Hepatic stellate cell (primary cell): ENCODE results near the gene OR10AD1.
"Not testable (repeated sequence)": the region's sequence is repeated elsewhere in the genome, so short reads cannot be mapped to it uniquely, and the experiment has no call there.

Experiments used
- DNase-seq: peaks from one replicate; pipeline ENCODE4 v3.0.0; 2011; ENCODE audit warnings: low spot score

OR10AD1 gene, protein sequence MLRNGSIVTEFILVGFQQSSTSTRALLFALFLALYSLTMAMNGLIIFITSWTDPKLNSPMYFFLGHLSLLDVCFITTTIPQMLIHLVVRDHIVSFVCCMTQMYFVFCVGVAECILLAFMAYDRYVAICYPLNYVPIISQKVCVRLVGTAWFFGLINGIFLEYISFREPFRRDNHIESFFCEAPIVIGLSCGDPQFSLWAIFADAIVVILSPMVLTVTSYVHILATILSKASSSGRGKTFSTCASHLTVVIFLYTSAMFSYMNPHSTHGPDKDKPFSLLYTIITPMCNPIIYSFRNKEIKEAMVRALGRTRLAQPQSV

DNA sequence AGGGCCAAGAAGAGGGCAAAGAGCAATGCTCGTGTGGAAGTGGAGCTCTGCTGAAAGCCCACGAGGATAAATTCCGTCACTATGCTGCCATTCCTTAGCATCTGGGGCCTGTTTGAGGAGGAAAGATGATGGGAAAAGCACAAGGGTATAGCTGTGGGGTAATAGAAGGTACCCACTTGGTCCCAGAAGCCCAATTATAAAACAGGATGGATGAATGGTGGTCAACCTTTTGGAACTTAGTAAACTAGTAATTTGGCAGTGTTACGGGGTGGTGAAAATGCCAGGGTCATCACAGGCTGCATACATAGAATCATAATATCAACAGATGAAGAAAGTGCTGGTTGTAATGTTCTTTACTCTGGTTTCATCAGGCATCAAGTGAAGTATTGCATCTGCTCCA lies at the start of gene OR10AD1:
Gene OR10AD1, minus strand, starts transcription at position 101 of the 400 bp plus-strand sequence. Its CDS starts 0 bp downstream, at position 101.
- no peak for DNase-seq

DNA sequence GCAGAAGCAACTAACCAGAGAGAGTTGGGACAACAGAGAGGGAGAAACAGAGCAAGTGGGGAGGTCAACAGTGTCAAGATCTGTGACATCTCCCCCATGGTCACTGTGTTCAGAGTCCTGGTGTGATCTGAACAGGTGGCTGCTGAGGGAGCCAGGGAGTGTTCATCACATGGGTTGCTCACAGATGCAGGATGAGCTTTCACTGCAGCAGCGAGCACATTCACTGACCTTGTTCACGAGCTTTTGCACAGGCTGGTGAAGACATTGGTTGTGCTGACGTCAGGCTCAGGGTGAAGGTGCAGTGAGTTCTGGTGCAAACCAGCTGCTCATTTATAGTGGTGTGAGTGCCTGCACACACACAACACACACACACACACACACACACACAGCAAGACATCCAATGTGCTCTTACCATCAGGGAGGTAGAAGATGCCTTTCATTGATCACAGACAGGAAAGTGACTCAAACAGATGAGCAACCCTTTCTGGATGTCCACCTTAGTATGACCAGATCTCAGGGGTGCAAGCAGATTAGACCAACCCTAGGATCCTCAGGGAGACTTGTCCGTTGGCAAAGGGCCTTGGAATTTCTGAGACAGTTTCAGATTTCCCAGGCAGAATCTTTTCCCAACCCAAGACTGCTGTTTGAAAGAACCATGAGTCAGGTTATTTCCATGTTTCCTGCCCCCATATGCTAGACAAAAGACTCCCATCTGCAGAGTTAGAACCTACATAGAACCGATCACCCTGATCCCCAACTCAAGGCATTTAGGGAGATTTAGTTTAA lies 44.3 kb upstream of the OR10AD1 start:
- DNase-seq = no peak

DNA sequence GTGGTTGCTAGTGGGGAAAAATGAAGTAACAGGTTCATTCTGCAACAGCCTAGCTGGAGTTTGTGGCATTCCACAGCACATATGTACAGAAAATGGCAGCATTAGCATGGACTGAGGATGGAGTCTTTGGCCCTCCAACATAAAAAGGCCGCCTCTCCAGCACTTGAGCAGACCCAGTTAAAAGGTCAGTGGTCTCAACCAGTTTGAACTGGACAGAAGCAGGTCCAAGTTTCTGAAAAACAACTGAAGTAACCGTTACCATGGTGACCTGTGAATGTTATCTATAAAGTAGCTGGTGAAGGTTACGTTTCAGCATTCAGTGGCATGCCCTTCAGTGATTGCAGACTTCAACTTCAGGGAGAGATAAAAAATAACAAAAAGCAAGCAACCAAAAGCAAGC lies 34.1 kb upstream of the OR10AD1 start:
- no peak for DNase-seq

DNA sequence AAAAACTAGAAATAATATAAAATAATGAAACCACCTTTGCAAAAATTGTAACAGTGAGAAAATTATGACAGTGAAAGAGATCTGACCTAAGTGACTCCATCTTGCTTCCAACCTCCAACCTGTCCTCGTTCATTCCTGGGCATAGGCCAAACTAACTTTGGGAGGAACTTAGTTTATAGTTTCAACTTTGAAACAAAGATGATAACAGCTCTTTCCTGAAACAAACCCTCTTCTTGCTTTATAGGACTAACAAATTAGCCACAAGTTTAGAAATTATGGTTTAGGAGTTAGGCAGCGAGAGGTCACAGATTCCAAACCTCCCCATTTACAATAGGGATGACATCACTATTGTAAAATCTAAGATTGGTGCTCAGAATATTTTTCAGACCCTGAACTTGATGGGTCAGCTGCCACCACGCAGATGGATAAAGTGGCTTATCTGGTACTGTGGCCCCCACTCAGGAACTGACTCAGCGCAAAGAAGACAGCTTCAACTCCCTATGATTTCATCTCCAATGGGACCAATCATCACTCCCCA lies 32.8 kb upstream of the OR10AD1 start:
- DNase-seq = no peak

DNA sequence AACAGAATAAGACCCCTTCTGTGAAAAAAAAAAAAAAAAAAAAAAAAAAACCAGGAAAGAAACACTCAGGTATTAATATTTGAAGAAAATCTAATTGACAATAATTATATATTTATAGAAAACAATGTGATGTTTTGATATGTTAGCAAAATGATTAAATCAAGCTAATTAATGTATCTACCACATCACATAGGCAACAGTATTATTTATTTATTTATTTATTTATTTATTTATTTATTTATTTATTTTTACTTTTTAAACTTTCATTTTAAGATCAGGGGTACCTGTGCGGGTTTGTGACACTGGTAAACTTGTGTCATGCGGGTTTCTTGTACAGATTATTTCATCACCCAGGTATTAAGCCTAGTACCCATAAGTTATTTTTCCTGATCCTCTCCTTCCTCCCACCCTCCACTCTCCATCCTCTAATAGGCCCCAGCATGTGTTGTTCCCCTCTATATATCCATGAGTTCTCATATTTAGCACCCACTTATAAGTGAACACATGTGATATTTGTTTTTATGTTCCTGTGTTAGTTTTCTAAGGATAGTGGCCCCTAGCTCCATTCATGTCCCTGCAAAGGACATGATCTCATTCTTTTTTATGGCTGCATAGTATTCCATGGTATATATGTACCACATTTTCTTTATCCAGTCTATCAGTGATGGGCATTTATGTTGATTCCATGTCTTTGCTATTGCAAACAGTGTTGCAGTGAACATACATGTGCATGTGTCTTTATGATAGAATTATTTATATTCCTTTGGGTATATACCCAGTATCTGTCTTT lies 28.3 kb upstream of the OR10AD1 start:
- not testable (repeated sequence) for DNase-seq

DNA sequence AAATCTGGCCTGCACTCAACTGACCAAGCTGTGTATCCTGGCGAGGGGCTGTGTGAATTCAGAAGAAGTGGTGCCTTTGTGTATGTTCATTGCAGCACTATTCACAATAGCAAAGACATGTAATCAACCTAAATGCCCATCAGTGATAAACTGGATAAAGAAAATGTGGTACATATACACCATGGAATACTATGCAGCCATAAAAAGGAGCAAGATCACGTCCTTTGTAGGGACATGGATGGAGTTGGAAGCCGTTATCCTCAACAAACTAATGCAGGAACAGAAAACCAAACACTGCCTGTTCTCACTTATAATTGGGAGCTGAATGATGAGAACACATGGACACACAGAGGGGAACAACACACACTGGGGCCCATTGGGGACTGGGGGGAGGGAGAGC lies 21.4 kb upstream of the OR10AD1 start:
- DNase-seq = not testable (repeated sequence)

DNA sequence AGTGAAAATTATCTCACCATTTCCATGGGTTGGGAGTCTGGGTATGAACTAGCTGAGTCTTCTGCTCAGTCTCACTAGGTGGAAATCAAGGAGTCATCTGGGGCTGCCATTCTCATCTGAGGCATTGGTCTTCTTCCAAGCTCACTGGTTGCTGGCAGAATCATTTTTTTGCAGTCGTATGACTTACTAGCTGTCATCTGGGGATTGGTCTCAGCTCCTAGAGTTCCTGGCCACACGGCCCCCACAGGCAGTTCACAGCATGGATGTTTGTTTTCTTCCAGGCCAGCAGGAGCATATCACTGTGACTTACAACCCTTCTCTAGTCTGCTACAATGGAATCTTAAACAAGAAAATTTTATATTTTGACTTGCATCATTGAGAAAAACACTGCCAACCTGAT lies 18.6 kb upstream of the OR10AD1 start:
- DNase-seq = no peak

DNA sequence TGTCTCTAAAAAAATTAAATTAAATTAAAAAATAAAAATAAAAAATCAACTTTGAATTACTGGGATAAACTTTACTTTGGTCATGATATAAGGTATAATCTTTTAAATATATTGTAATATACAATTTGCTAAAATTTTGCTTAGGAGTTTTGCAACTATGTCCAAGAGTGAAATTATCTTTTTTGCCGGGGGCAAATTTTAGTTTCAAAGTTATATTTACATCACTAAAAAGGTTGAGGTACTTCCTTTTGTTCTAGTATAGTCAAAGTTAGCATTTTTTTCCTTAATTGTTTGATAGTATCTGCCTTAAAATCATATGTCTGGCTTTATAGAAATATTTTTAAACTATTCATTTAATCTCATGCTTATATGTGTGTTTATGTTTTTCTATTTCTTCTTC lies 17.6 kb upstream of the OR10AD1 start:
- DNase-seq = no peak

DNA sequence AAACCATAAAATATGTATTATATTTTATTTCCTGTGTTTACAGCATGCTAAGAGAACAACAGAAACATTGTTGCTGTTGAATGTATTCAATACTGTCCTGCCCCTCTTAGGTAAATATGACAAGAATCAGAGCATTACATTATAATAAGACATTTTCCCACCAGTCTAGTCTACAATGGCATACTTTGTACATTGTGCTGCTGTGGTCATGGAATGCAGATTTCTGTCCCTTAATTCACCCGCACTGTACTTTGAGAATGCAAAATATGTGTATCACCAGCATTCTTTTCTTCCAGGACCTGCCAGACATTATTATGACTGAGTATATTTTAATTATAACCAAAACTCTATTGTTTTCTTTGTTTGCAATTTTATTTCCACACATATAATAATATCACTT lies 16.5 kb upstream of the OR10AD1 start:
- DNase-seq = no peak

DNA sequence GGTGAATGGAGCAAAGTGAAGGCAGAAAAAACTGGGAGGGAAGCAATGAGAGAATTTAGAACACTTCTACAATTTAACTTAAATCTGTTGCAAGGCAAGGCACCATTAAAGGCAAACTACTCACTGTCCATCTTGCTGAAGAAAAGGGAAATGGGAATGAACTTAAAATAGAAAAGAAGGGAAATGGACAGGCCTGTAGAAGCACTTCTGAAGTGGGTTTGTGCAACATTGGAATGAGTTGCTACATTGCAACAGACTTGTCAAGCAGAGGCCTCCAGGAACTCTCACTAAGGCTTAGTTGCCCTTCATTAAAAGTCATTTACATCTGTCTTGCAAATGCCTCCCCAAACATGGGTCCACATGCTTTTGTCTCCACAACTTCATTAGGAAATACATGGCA lies 13.7 kb upstream of the OR10AD1 start:
- DNase-seq = no peak

DNA sequence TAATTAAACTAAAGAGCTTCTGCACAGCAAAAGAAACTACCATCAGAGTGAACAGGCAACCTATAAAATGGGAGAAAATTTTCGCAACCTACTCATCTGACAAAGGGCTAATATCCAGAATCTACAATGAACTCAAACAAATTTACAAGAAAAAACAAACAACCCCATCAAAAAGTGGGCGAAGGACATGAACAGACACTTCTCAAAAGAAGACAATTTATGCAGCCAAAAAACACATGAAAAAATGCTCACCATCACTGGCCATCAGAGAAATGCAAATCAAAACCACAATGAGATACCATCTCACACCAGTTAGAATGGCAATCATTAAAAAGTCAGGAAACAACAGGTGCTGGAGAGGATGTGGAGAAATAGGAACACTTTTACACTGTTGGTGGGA lies 6.4 kb upstream of the OR10AD1 start:
- DNase-seq = not testable (repeated sequence)

DNA sequence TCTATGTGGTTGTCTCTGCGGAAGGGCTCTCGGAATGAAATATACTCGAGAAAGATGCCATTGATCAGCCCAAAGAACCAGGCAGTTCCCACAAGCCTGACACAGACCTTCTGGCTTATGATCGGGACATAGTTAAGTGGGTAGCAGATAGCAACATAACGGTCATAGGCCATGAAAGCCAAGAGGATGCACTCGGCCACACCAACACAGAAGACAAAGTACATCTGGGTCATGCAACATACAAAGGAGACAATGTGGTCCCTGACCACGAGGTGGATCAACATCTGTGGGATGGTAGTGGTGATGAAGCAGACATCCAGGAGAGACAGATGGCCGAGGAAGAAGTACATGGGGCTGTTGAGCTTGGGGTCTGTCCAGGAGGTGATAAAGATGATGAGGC lies 326 bp downstream of the OR10AD1 start:
- no peak for DNase-seq

DNA sequence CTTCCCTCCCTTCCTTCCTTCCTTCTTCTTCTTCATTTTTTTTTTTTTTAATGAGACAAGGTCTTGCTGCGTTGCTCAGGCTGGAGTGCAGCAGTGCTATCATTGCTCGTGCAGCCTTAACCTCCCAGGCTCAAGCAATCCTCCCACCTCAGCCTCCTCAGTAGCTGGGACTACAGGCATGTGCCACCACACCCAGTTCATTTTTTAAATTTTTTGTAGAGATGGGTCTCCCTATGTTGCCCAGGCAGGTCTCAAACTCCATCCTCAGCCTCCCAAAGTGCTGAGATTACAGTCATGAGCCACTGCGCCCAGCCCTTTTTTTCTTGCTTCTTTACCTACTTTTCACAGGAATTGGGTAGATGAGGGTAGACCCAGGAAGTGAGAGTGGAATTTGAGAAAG lies 1.6 kb downstream of the OR10AD1 start:
- no peak for DNase-seq

DNA sequence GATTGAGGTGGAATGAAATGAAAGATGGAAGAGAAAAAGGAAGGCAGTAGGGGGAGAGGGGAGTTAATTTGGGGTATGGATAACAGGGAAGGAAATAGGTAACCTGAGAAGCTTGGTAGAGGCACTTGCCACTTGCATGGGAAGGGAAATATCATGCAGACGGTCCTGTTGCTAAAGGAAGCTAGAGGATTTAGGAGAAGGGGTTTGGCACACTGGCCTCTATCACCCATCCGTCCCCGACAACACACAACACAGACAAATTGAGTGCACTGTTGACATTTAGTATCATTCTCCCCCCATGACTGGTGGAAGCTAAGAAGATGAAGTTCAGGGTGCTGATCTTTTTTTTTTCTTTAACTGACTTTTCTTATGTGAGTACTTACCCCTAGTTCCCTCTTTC lies 2.0 kb downstream of the OR10AD1 start:
- DNase-seq = no peak

DNA sequence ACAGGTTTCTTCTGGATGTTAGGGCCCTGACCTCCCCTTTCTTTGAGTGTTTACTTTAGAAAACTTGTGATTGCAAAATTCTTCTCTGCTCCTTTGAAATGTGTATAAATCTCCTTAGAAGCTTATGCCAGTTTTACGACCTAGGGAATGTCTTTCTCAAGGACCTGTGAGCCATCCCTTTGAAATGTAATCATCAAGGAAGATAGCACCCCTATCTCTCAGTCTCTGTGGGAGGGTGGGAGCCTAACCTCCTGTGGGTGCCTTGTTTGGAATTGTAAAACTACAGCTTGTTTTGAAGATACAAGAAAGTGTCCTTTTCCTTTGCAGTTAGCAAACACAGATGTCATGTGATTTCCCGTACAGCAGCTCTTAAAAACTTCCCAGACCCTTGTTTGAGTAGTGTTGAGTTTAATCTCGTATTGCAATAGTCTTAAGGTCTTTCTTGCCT lies 3.3 kb downstream of the OR10AD1 start:
- DNase-seq = no peak

DNA sequence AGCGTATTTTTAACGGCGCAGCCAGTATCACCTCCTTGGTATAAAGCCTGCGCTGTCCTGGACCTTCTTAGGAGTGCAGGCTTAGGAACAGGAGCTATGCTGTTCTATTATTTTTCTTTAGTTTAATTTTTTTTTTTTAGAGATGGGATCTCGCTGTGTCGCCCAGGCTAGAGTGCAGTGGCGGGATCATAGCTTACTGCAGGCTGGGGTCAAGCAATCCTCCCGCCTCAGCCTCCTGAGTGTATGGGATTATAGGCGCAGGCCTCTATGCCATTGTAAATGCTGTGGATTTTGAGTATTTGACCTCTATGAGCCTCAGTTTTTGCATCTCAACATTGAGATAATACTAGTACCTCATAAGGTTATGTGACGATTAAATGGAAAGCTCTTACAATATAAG lies 4.1 kb downstream of the OR10AD1 start:
- DNase-seq = no peak

DNA sequence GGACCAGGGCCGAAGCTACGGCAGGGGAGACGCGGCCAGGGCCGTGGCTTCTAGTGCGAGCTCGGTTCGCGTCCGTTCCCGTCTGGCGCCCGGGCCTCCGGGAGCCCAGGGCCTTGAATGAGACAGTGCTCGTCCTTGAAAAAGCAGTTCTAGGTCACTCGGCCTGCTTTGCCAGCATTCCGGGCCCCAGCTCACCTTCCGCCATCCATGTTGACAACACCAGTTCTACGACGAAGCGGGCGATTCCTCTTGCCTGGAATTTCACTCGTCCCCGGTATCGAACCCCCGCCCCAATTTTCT lies 4.5 kb downstream of the OR10AD1 start:
- DNase-seq = peak; percentile 16

DNA sequence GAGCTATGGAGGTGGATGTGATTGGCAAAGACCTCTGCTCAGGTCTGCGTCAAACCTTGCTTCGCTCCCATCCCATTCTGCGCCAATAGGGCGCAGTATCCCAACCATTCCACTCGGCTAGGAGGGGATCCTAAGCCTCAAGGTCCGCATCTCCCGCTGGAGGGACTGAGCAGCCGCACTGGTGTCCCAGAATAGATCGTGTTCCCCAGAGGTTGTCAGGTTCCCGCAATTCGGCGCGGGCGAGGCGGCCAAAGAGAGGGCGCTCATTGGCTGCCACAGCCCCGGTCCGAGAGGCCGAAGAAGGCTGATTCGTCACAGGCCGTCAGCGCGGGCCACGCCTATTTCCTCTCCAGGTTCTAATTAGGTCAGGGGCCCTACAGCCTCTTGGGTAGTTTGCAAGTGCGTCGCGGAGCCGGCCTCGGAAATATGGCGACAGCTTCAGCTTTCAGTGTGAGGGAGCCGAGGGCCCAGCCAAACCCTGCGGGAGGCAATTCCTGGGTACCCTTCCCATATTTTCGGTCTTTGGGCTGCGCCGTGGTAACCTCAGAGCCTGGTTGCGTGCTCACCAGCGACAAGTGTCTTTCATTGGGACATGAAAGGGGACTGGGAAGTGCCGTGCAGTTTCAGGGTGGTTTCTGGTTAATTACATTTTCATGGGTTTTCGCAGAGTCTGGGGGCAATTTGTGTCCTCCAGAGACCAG lies 5.0 kb downstream of the OR10AD1 start:
- DNase-seq = peak; percentile 92

DNA sequence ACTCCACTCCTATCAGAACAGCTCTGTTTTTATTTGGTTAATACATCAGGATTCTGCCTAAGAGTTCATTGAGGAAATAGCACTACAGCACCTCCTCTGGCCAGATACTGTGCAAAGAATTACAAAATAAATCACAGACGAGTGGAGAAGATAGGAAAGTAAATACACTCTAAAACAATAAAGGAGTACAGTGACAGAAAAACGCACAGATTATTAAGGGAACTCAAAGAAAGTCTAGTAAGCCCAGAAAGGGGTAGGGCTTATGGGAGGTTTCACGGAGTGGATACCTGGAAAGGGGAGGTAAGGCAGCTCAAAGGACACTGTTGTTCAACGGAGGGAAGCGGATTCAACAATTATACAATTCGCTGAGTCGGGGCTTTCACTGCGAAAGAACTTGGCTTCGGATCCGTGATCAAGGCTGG lies 5.5 kb downstream of the OR10AD1 start:
- DNase-seq = peak; percentile 29

DNA sequence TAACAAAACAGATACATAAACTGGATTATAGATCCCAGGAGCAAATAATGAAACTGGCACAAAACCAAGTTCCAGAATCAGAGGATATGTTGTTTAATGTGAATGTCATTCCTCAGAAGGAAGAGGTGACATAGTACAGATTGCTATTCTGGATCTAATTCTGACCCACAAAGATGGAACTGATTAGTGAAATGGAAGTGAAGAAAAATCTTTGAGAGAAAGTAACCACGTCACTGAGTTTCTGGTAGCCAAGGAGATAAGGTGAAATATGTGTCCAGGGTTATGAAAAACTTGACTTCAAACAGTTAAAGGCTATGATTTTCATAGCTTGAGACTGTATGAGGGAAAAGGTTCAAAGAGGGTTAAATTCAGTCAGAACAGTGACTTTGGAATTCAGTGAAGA lies 8.3 kb downstream of the OR10AD1 start:
- DNase-seq = no peak

DNA sequence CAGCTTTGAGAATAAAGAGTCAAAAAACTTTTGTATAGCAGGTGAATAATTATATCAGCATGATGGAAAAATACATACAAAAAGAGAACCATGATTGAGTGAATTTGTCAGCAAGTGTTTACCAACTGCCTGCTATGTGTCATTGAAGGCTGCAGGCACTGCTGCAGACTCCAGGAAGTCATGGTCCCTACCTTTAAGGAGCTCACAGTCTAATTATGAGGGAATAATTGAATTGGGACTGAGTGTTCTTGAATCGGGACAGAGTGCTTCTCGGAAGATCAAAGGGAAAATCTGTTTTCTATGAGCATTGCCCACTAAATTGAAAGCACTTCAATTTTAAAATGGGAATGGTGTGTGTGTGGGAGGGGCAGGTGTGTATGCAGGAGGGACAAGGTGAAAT lies 9.5 kb downstream of the OR10AD1 start:
- no peak for DNase-seq

DNA sequence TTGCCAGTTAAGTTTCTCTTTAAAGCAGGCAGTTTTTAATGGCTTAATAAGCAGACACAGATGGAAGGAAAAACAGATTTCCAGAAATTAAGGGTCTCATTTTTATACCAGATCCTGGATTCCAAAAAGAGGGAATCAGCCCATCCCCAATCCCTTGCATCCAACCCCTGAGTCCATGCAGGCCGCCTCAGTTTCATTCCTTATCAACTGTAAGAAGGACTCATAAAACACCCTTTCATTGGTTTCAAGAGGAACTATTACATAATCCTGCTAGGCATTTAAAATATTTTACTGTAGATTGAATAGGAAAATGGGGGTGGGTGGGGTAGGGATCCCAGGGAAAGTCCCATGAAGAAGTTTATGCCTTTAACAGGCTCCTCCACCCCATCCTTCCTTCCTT lies 10.2 kb downstream of the OR10AD1 start:
- DNase-seq = no peak
